DND-41 (cell line): ENCODE measurements around the gene C1orf122.

Experiments used
- ATAC-seq: fragments of 200-7000 bp; cut with Tn5 transposase; 3 replicates; pipeline ENCODE4 v1.9.1; 2021; ENCODE audit warnings: low read depth; ENCODE audit not compliant: insufficient read depth
- DNase-seq: peaks from one replicate; pipeline ENCODE4 v3.0.0-alpha.2; 2020
- H2AFZ ChIP-seq: 2 replicates; pipeline ENCODE4 v1.6.0; 2012; ENCODE audit warnings: low read depth, low read length
- H3K27ac ChIP-seq: 2 replicates; pipeline ENCODE4 v1.5.1; 2012; ENCODE audit warnings: low read length, inconsistent platforms
- H3K27me3 ChIP-seq: fragments of 200-600 bp; sonication (generic); 2 replicates; pipeline ENCODE4 v1.6.0; 2012; ENCODE audit warnings: low read length, mild to moderate bottlenecking, inconsistent platforms; ENCODE audit not compliant: insufficient read depth, poor library complexity
- H3K36me3 ChIP-seq: 2 replicates; pipeline ENCODE4 v1.5.1; 2012; ENCODE audit warnings: low read length, inconsistent platforms; ENCODE audit not compliant: insufficient read depth
- H3K4me1 ChIP-seq: 2 replicates; pipeline ENCODE4 v1.5.1; 2012; ENCODE audit warnings: mild to moderate bottlenecking, low read length; ENCODE audit not compliant: insufficient read depth
- H3K4me2 ChIP-seq: 2 replicates; pipeline ENCODE4 v1.6.0; 2012; ENCODE audit warnings: mild to moderate bottlenecking, moderate library complexity, low read length, inconsistent platforms; ENCODE audit not compliant: insufficient read depth
- H3K4me3 ChIP-seq, 2 experiments: fragments of 200-600 bp in 1 of 2; shearing (Covaris generic) in 1 of 2; 2 replicates each; pipeline ENCODE4 v1.5.1; 2012 to 2016; ENCODE audit warnings: inconsistent platforms in 2 of 2, low read length in 2 of 2, mild to moderate bottlenecking in 2 of 2, low read depth in 1 of 2, moderate library complexity in 1 of 2
- H3K79me2 ChIP-seq: 2 replicates; pipeline ENCODE4 v1.6.0; 2012; ENCODE audit warnings: low read length, inconsistent platforms; ENCODE audit not compliant: insufficient read depth
- H3K9ac ChIP-seq: 2 replicates; pipeline ENCODE4 v1.6.0; 2012; ENCODE audit warnings: low read depth, mild to moderate bottlenecking, inconsistent platforms, low read length, moderate library complexity
- H3K9me3 ChIP-seq: 2 replicates; pipeline ENCODE4 v1.5.1; 2012; ENCODE audit warnings: low read length, moderate library complexity, mild to moderate bottlenecking, inconsistent platforms; ENCODE audit not compliant: insufficient read depth, severe bottlenecking
- H4K20me1 ChIP-seq: 2 replicates; pipeline ENCODE4 v1.6.0; 2012; ENCODE audit warnings: low read length; ENCODE audit not compliant: insufficient read depth
- EZH2 ChIP-seq: IDR thresholded peaks from 3 replicates; pipeline ENCODE4 v1.6.1; 2012; ENCODE audit warnings: borderline replicate concordance, low read depth, mild to moderate bottlenecking, moderate library complexity, low read length, inconsistent platforms; ENCODE audit not compliant: severe bottlenecking
- TF ChIP-seq, protein P1 (sequence below): IDR thresholded peaks from 2 replicates; pipeline ENCODE4 v1.5.1; 2012; ENCODE audit warnings: borderline replicate concordance, low read length, moderate library complexity, mild to moderate bottlenecking; ENCODE audit not compliant: poor library complexity, severe bottlenecking; ENCODE audit errors: extremely low read depth

The C1orf122 gene

DNA sequence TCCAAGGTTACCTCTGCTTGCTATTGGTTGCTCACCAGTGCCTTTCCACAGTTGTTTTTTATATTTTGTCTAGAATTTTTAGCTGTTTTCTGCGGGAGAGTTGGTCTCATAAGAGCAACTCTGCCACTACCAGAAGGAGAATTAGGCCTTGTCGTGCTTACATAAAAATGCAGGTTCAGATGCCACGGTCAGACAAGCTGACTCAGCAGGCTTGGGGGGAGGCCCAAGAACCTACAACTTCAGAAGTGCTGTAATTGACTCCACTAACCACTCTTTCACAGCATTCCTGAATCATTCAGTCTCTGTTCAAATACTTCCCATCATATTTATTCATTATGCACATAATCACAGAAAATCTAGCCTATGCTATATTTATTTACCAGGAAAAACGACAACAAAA, 23.5 kb downstream of the C1orf122 start:
- H3K9ac ChIP-seq: no peak overlapping the region
- no peak overlapping the region for H3K27ac ChIP-seq
- H3K4me2 ChIP-seq: no peak overlapping the region
- no peaks in the 10 kb centered on the region for H4K20me1 ChIP-seq
- H3K9me3 ChIP-seq: no peaks in the 10 kb centered on the region
- H3K79me2 ChIP-seq: no peaks in the 10 kb centered on the region
- H3K4me3 ChIP-seq: no peak overlapping the region
- DNase-seq (no peak), ATAC-seq (no peak)
- no peaks in the 10 kb centered on the region for H3K27me3 ChIP-seq
- no peaks in the 10 kb centered on the region for H3K4me1 ChIP-seq
- H2AFZ ChIP-seq: no peak overlapping the region
- H3K36me3 ChIP-seq: peaks cover 71% of the 10 kb centered on the region
- TF ChIP-seq EZH2: no peak
- TF ChIP-seq, protein P1, sequence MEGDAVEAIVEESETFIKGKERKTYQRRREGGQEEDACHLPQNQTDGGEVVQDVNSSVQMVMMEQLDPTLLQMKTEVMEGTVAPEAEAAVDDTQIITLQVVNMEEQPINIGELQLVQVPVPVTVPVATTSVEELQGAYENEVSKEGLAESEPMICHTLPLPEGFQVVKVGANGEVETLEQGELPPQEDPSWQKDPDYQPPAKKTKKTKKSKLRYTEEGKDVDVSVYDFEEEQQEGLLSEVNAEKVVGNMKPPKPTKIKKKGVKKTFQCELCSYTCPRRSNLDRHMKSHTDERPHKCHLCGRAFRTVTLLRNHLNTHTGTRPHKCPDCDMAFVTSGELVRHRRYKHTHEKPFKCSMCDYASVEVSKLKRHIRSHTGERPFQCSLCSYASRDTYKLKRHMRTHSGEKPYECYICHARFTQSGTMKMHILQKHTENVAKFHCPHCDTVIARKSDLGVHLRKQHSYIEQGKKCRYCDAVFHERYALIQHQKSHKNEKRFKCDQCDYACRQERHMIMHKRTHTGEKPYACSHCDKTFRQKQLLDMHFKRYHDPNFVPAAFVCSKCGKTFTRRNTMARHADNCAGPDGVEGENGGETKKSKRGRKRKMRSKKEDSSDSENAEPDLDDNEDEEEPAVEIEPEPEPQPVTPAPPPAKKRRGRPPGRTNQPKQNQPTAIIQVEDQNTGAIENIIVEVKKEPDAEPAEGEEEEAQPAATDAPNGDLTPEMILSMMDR: no peak

DNA sequence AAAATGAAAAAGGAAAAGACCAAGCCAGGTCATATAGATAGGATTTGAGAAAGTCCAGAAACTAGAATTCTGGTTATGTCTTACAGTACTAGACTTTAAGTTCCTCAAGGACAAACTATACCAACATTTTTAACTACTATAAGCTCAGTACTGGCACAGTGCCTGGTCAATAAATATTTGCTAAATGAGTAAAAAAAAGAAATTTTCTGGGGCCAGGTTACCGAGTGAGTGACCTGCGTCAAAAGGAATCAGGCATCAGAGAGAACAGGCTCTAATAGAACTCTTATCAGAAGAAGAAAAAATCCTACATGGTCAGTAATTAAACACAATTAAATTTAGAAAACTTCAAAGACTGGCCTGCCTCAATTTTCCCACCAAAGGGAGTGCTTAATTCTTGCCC, 24.2 kb downstream of the C1orf122 start:
- H3K9me3 ChIP-seq: no peaks in the 10 kb centered on the region
- H3K9ac ChIP-seq: no peak overlapping the region
- H3K4me3 ChIP-seq: no peak overlapping the region
- DNase-seq (no peak), ATAC-seq (no peak)
- H4K20me1 ChIP-seq: no peaks in the 10 kb centered on the region
- no peak overlapping the region for H3K4me2 ChIP-seq
- no peak overlapping the region for H2AFZ ChIP-seq
- H3K4me1 ChIP-seq: no peaks in the 10 kb centered on the region
- H3K27me3 ChIP-seq: no peaks in the 10 kb centered on the region
- peaks cover 72% of the 10 kb centered on the region for H3K36me3 ChIP-seq
- H3K27ac ChIP-seq: no peak overlapping the region
- TF ChIP-seq EZH2: no peak
- TF ChIP-seq, protein P1: no peak
- no peaks in the 10 kb centered on the region for H3K79me2 ChIP-seq

GRCh38 chr1:37836788-37837187, 29.2 kb downstream of the C1orf122 start:
- Histone ChIP-seq H3K4me1 (no peaks in the 10 kb centered on the region), H3K9ac (no peak overlapping the region), H3K4me2 (no peak overlapping the region), H3K79me2 (peaks cover 10% of the 10 kb centered on the region; the same call in 1 of the 2 replicates), H3K9me3 (no peaks in the 10 kb centered on the region), H3K27ac (no peak overlapping the region), H3K36me3 (peaks cover 82% of the 10 kb centered on the region), H3K4me3 (no peak overlapping the region), H3K27me3 (no peaks in the 10 kb centered on the region), H4K20me1 (peaks cover 9% of the 10 kb centered on the region), H2AFZ (no peak overlapping the region)
- DNase-seq (no peak), ATAC-seq (no peak)
- TF ChIP-seq, protein P1: no peak
- no peak for TF ChIP-seq EZH2

DNA sequence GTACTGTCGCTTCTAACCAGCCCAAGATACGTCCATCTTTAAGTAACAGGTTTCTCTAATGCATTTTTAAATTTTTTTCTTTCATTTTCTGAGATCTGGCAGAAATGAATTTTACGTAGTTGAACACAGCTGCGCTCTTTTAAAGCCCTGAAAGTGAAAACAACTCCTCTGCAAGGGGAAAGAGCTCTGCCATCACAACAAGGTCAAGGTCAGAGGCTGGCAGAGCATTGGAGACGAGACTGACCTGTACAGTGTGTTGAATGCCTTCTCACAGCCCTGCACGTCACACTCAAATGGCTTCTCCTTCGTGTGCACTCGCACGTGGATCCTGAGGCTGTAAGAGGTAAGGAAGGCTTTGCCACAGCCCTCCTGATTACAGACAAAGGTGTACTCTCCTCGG, 32.1 kb downstream of the C1orf122 start:
- H3K27ac ChIP-seq: no peak overlapping the region
- H3K36me3 ChIP-seq: peaks cover 59% of the 10 kb centered on the region
- H2AFZ ChIP-seq: no peak overlapping the region
- no peaks in the 10 kb centered on the region for H3K27me3 ChIP-seq
- H3K4me3 ChIP-seq: no peak overlapping the region
- ATAC-seq: no peak
- H4K20me1 ChIP-seq: peaks cover 11% of the 10 kb centered on the region
- H3K9ac ChIP-seq: no peak overlapping the region
- no peak overlapping the region for H3K4me2 ChIP-seq
- DNase-seq: no peak
- no peak for TF ChIP-seq EZH2
- TF ChIP-seq, protein P1: no peak
- H3K9me3 ChIP-seq: no peaks in the 10 kb centered on the region
- H3K79me2 ChIP-seq: peaks cover 26% of the 10 kb centered on the region
- no peaks in the 10 kb centered on the region for H3K4me1 ChIP-seq
